Stimulated activated effector memory CD8-positive, alpha-beta T cell treated with anti-CD3 and anti-CD28 coated beads, Interleukin-12 subunit alpha, Interleukin-12 subunit beta, amount 100 ng/mL, for 72 hours (primary cell): ENCODE data around the gene SPRR2E.
A peak's percentile ranks its signal among the peaks of the same experiment; 100 is the strongest.
"Not testable (repeated sequence)": the region's sequence is repeated elsewhere in the genome, so short reads cannot be mapped to it uniquely, and the experiment has no call there.

ENCODE experiments used
- ATAC-seq: fragments of 150-1000 bp; cut with Tn5 transposase; 2 replicates; pipeline ENCODE4 v1.10.0; 2021
- DNase-seq, 2 donors: peaks; one replicate each; pipeline ENCODE4 v3.0.0; 2021 to 2022; ENCODE audit warnings: low spot score in 2 of 2
- H3K27ac Mint-ChIP-seq: one replicate; pipeline ENCODE4 v1.8.0; 2022; ENCODE audit warnings: mild to moderate bottlenecking, mixed read lengths
- H3K36me3 Mint-ChIP-seq: one replicate; pipeline ENCODE4 v1.8.0; 2022; ENCODE audit warnings: mild to moderate bottlenecking, mixed read lengths
- H3K4me1 Mint-ChIP-seq: one replicate; pipeline ENCODE4 v1.8.0; 2022; ENCODE audit warnings: mixed read lengths
- H3K4me3 Mint-ChIP-seq: one replicate; pipeline ENCODE4 v1.8.0; 2022; ENCODE audit warnings: mild to moderate bottlenecking, mixed read lengths
- H3K9me3 Mint-ChIP-seq: one replicate; pipeline ENCODE4 v1.8.0; 2022; ENCODE audit warnings: mixed read lengths

Gene SPRR2E

GRCh38 chr1:153094426-153094825 lies at the start of gene SPRR2E:
TSS of gene SPRR2E (minus strand) at chr1:153094526. CDS start at chr1:153093751, 775 bp downstream.
- ATAC-seq (no peak), DNase-seq (no peak)
- Mint-ChIP-seq H3K36me3 (no peaks in the 10 kb centered on the region), H3K27ac (no peak within 1 kb of the TSS), H3K9me3 (no peaks in the 10 kb centered on the region), H3K4me3 (no peak within 1 kb of the TSS), H3K4me1 (no peaks in the 10 kb centered on the region)

DNA sequence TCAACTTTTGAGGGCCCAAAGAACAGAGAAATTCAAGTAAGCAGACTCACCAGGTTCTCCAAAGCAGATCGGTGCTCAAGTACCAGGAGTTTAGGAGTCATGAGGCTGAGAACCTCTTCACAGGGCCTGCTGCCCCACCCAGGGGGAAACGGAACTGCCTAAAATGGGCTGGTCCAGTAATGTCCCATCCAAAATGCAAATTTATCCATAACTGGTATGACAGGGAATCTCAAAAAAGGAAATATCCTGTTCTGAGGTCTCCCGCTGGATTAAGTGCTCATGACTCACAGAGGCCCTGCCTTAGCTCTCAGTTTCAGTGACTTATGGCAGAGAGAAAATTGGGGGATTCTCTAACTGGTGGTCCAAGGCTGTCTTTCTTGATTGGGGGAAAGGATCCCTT lies 47.1 kb upstream of the SPRR2E start:
- no peak overlapping the region for H3K4me3 Mint-ChIP-seq
- ATAC-seq: no peak
- no peak for DNase-seq
- no peaks in the 10 kb centered on the region for H3K9me3 Mint-ChIP-seq
- H3K4me1 Mint-ChIP-seq: no peaks in the 10 kb centered on the region
- H3K36me3 Mint-ChIP-seq: no peaks in the 10 kb centered on the region
- H3K27ac Mint-ChIP-seq: no peak overlapping the region

GRCh38 chr1:153140484-153140883 lies 46.2 kb upstream of the SPRR2E start:
- DNase-seq (no peak), ATAC-seq (no peak)
- Mint-ChIP-seq H3K4me1 (no peaks in the 10 kb centered on the region), H3K4me3 (no peak overlapping the region), H3K27ac (no peak overlapping the region), H3K36me3 (no peaks in the 10 kb centered on the region), H3K9me3 (no peaks in the 10 kb centered on the region)

DNA sequence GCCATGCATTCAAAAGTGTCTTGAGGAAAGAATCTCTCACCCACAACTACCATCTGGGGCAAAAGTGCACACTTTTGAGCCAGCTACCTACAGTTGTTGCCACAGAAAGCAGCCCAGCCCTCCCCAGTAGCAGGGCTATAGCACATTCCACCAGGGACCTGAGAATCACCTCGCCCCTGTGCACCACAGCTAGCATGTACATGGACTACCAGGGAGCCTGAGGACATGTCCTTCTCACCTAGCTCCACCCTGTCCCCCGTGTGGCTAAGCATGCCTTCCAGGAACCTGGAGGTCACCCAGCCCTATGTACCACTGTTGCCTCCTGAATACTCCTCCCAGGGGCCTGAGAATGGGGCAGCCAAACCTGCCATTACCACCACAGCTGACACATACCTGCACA lies 39.4 kb upstream of the SPRR2E start:
- ATAC-seq (no peak), DNase-seq (no peak)
- no peaks in the 10 kb centered on the region for H3K9me3 Mint-ChIP-seq
- no peak overlapping the region for H3K27ac Mint-ChIP-seq
- no peaks in the 10 kb centered on the region for H3K36me3 Mint-ChIP-seq
- H3K4me3 Mint-ChIP-seq: no peak overlapping the region
- no peaks in the 10 kb centered on the region for H3K4me1 Mint-ChIP-seq

DNA sequence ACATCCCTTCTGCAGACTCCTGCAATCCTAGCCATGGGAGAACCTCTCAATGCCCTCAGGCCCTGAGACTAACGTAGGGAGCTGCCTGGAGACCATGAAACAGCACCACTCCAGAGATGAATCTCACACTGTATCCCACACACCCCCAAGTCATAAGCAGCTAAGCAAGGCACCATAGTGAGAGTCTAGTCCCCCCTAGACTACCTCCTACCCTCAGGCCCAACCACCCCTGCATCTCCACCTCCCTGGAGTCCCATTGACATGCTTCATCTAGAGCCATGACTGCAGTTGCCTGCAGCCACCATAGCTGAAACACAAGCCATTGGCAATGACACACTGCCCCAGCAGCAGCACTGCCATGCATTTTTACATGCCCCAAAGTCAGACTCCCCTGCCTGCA lies 38.9 kb upstream of the SPRR2E start:
- H3K4me1 Mint-ChIP-seq: no peaks in the 10 kb centered on the region
- H3K4me3 Mint-ChIP-seq: no peak overlapping the region
- H3K27ac Mint-ChIP-seq: no peak overlapping the region
- ATAC-seq (peak; percentile 24), DNase-seq (no peak)
- no peaks in the 10 kb centered on the region for H3K36me3 Mint-ChIP-seq
- no peaks in the 10 kb centered on the region for H3K9me3 Mint-ChIP-seq

GRCh38 chr1:153128688-153129087 lies 34.4 kb upstream of the SPRR2E start:
- not testable (repeated sequence) for H3K4me3 Mint-ChIP-seq, ATAC-seq, DNase-seq, H3K27ac Mint-ChIP-seq, H3K36me3 Mint-ChIP-seq, H3K4me1 Mint-ChIP-seq
- H3K9me3 Mint-ChIP-seq: peaks cover 11% of the 10 kb centered on the region

- no peaks in the 10 kb centered on the region for H3K4me1 Mint-ChIP-seq
- peaks cover 11% of the 10 kb centered on the region for H3K9me3 Mint-ChIP-seq
- DNase-seq (no peak), ATAC-seq (no peak)
- H3K27ac Mint-ChIP-seq: no peak overlapping the region
- no peaks in the 10 kb centered on the region for H3K36me3 Mint-ChIP-seq
- no peak overlapping the region for H3K4me3 Mint-ChIP-seq
Measured at GRCh38 chr1:153127296-153127695, 33.0 kb upstream of the SPRR2E start.

DNA sequence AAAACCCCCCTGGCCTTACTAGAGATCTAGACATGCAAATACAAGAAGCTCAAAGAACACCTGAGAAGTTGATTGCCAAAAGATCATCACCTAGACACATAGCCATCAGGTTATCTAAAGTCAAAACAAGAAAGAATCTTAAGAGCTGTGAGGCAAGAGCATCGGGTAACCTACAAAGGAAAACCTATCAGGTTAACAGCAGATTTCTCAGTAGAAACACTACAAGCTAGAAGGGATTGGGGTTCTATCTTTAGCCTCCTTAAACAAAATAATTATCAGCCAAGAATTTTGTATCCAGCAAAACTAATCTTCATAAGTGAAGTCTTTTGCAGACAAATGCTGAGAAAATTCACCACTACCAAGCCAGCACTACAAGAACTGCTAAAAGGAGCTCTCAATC lies 31.2 kb upstream of the SPRR2E start:
- Mint-ChIP-seq H3K4me3 (no peak overlapping the region), H3K27ac (no peak overlapping the region)
- ATAC-seq: no peak

GRCh38 chr1:153123793-153124192 lies 29.5 kb upstream of the SPRR2E start:
- H3K27ac Mint-ChIP-seq, H3K4me1 Mint-ChIP-seq, DNase-seq, H3K4me3 Mint-ChIP-seq, H3K36me3 Mint-ChIP-seq, ATAC-seq: not testable (repeated sequence)
- peaks cover 11% of the 10 kb centered on the region for H3K9me3 Mint-ChIP-seq

More for the DNA sequence above, 31.2 kb upstream of the SPRR2E start:
- no peaks in the 10 kb centered on the region for H3K4me1 Mint-ChIP-seq
- no peaks in the 10 kb centered on the region for H3K36me3 Mint-ChIP-seq
- DNase-seq: no peak
- peaks cover 11% of the 10 kb centered on the region for H3K9me3 Mint-ChIP-seq

GRCh38 chr1:153122831-153123421 lies 28.6 kb upstream of the SPRR2E start:
- DNase-seq: no peak
- H3K27ac Mint-ChIP-seq: no peak overlapping the region
- no peaks in the 10 kb centered on the region for H3K4me1 Mint-ChIP-seq
- H3K36me3 Mint-ChIP-seq: no peaks in the 10 kb centered on the region
- peaks cover 11% of the 10 kb centered on the region for H3K9me3 Mint-ChIP-seq
- no peak for ATAC-seq
- H3K4me3 Mint-ChIP-seq: no peak overlapping the region

DNA sequence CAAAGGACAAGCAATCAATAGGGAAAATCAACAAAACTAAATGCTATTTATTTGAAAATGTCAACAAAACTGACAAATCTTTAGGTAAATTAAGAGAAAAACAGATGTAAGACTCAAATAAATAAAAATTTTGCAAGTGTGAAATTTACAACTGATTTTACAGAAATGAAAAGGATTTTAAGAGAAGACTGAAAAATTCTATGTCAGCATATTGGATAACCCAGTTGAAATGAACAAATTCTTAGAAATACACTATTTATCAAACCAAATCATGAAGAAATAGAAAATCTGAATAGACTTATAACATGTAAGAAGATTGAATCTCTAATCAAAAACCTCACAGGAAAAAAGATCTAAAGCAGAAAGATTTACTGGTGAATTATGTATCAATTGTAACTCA lies 26.6 kb upstream of the SPRR2E start:
- Mint-ChIP-seq H3K36me3 (no peaks in the 10 kb centered on the region), H3K4me1 (no peaks in the 10 kb centered on the region), H3K27ac (no peak overlapping the region), H3K9me3 (peaks cover 11% of the 10 kb centered on the region), H3K4me3 (no peak overlapping the region)
- ATAC-seq (no peak), DNase-seq (no peak)

- H3K4me3 Mint-ChIP-seq: no peak overlapping the region
- H3K27ac Mint-ChIP-seq: no peak overlapping the region
- peaks cover 2% of the 10 kb centered on the region for H3K9me3 Mint-ChIP-seq
- DNase-seq: no peak
- no peak for ATAC-seq
- no peaks in the 10 kb centered on the region for H3K36me3 Mint-ChIP-seq
- H3K4me1 Mint-ChIP-seq: no peaks in the 10 kb centered on the region
Measured at GRCh38 chr1:153119491-153119971, 25.2 kb upstream of the SPRR2E start.

DNA sequence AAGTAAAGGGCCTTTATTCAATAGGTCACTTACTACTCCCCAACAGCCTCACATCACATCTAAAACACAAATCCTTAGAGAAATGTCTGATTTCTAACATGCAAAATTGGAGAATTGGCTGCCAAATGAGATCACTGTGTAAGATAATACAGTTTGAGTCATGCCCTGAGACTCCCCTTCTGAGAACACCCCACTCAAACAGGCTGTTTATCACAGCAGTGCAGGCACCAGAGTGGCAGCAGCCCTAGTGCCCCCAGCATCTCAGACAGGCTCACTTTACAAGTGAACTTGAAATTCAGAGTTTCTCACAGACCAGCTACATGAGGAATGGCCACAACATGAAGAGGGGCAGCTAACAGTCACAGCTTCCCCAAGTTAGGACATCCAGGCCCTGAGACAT lies 20.9 kb upstream of the SPRR2E start:
- DNase-seq, ATAC-seq, H3K4me3 Mint-ChIP-seq, H3K36me3 Mint-ChIP-seq, H3K27ac Mint-ChIP-seq, H3K9me3 Mint-ChIP-seq, H3K4me1 Mint-ChIP-seq: not testable (repeated sequence)

GRCh38 chr1:153113416-153113815 lies 19.1 kb upstream of the SPRR2E start, which contains the start of gene SPRR2F:
TSS of gene SPRR2F (minus strand) at chr1:153113516. CDS start at chr1:153112733, 783 bp downstream.
- no peaks in the 10 kb centered on the region for H3K9me3 Mint-ChIP-seq
- DNase-seq (no peak), ATAC-seq (no peak)
- H3K4me3 Mint-ChIP-seq: no peak within 1 kb of the TSS
- no peaks in the 10 kb centered on the region for H3K36me3 Mint-ChIP-seq
- no peaks in the 10 kb centered on the region for H3K4me1 Mint-ChIP-seq
- no peak within 1 kb of the TSS for H3K27ac Mint-ChIP-seq

GRCh38 chr1:153112454-153112853 lies 18.1 kb upstream of the SPRR2E start:
- not testable (repeated sequence) for DNase-seq, H3K9me3 Mint-ChIP-seq, H3K27ac Mint-ChIP-seq, H3K36me3 Mint-ChIP-seq, H3K4me1 Mint-ChIP-seq, ATAC-seq, H3K4me3 Mint-ChIP-seq

DNA sequence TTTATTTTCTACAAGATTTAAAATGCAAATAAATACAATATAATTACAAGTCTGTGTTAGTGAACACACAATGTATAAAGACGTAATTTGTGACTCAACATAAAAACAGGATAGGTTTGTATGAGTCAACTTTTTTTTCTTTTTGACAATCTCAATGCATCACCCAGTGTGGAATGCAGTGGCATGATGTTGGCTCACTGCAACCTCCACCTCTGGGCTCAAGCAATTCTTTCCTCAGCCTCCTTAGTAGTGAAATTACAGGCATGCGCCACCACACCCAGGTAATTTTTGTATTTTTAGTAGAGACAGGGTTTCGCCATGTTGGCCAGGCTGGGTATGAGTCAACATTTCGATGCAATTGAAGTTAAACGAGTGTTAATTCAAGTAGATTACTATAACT lies 5.9 kb upstream of the SPRR2E start:
- ATAC-seq (no peak), DNase-seq (no peak)
- Mint-ChIP-seq H3K4me3 (no peak overlapping the region), H3K9me3 (no peaks in the 10 kb centered on the region), H3K27ac (no peak overlapping the region), H3K36me3 (no peaks in the 10 kb centered on the region), H3K4me1 (no peaks in the 10 kb centered on the region)
